ENCODE data around the gene TYW5. TPM values are rescaled to one million over a fixed set of nuclear protein-coding genes. Genes with fewer than 3 reads are reported as not detected.
A peak's percentile ranks its signal among the peaks of the same experiment; 100 is the strongest.

The TYW5 gene
- total RNA-seq, 1 experiment from 2014 or later: 13.5 TPM

DNA sequence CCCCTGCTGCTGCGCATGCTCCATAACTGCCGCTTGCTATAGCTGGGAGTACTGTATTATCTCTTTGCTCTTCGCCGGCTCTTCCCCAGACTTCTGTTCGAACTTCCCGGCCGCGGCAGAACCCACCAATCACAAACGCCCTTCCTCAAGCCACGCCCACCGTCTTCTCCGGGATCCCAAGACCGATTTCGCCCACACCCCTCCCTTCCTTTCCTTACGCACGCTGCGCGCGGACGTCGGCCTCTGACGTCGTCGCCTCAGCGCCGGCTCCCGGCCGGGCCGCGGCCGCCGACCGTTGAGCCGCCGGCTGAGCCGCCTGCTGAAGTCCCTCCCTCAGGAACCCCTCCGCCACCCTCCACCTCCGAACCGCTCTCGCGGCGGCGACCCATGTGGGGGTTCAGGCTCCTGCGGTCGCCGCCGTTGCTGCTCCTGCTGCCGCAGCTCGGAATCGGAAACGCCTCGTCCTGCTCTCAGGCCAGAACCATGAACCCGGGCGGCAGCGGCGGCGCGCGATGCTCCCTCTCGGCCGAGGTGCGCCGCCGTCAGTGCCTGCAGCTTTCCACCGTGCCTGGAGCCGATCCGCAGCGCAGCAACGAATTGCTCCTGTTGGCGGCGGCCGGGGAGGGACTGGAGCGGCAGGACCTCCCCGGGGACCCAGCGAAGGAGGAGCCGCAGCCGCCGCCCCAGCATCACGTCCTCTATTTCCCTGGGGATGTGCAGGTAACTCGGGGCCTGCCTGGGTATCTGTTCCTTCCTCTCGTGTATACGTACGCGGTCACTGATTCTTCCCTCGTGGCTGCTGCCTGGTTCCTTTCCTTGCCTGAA is 44.0 kb downstream of the TYW5 start, which contains the start of gene C2orf69 (continued):
- TF ChIP-seq, protein P1, sequence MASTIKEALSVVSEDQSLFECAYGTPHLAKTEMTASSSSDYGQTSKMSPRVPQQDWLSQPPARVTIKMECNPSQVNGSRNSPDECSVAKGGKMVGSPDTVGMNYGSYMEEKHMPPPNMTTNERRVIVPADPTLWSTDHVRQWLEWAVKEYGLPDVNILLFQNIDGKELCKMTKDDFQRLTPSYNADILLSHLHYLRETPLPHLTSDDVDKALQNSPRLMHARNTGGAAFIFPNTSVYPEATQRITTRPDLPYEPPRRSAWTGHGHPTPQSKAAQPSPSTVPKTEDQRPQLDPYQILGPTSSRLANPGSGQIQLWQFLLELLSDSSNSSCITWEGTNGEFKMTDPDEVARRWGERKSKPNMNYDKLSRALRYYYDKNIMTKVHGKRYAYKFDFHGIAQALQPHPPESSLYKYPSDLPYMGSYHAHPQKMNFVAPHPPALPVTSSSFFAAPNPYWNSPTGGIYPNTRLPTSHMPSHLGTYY (CRISPR knock-in tag; IDR thresholded peaks at IDR 0.05): no peak
- TF ChIP-seq ZNF138 (CRISPR knock-in tag; conservative IDR thresholded peaks at IDR 0.05): 0 out of 2 replicates have a peak, but pooled peaks have one; percentile 41
- TF ChIP-seq TEAD1 (CRISPR knock-in tag; IDR thresholded peaks at IDR 0.05): no peak
- no peak for TF ChIP-seq RELA (CRISPR knock-in tag; IDR thresholded peaks at IDR 0.05; ENCODE audit: borderline replicate concordance)
- no peak for TF ChIP-seq GRHL2 (CRISPR knock-in tag; IDR thresholded peaks at IDR 0.05; ENCODE audit: insufficient replicate concordance, severe bottlenecking)
- no peak for TF ChIP-seq CREB1 (CRISPR knock-in tag; IDR thresholded peaks at IDR 0.05)
- TF ChIP-seq, protein P2, sequence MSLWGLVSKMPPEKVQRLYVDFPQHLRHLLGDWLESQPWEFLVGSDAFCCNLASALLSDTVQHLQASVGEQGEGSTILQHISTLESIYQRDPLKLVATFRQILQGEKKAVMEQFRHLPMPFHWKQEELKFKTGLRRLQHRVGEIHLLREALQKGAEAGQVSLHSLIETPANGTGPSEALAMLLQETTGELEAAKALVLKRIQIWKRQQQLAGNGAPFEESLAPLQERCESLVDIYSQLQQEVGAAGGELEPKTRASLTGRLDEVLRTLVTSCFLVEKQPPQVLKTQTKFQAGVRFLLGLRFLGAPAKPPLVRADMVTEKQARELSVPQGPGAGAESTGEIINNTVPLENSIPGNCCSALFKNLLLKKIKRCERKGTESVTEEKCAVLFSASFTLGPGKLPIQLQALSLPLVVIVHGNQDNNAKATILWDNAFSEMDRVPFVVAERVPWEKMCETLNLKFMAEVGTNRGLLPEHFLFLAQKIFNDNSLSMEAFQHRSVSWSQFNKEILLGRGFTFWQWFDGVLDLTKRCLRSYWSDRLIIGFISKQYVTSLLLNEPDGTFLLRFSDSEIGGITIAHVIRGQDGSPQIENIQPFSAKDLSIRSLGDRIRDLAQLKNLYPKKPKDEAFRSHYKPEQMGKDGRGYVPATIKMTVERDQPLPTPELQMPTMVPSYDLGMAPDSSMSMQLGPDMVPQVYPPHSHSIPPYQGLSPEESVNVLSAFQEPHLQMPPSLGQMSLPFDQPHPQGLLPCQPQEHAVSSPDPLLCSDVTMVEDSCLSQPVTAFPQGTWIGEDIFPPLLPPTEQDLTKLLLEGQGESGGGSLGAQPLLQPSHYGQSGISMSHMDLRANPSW (CRISPR knock-in tag; conservative IDR thresholded peaks at IDR 0.05; ENCODE audit: low read depth): no peak
- TF ChIP-seq PRRX2 (CRISPR knock-in tag; IDR thresholded peaks at IDR 0.05): no peak
- TF ChIP-seq FOXP1 (CRISPR knock-in tag; IDR thresholded peaks at IDR 0.05; ENCODE audit: borderline replicate concordance): no peak
- TF ChIP-seq NFATC4 (CRISPR knock-in tag; IDR thresholded peaks at IDR 0.05): no peak
- TF ChIP-seq, protein P3, sequence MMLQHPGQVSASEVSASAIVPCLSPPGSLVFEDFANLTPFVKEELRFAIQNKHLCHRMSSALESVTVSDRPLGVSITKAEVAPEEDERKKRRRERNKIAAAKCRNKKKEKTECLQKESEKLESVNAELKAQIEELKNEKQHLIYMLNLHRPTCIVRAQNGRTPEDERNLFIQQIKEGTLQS (CRISPR knock-in tag; conservative IDR thresholded peaks at IDR 0.05): no peak
- TF ChIP-seq, protein P4, sequence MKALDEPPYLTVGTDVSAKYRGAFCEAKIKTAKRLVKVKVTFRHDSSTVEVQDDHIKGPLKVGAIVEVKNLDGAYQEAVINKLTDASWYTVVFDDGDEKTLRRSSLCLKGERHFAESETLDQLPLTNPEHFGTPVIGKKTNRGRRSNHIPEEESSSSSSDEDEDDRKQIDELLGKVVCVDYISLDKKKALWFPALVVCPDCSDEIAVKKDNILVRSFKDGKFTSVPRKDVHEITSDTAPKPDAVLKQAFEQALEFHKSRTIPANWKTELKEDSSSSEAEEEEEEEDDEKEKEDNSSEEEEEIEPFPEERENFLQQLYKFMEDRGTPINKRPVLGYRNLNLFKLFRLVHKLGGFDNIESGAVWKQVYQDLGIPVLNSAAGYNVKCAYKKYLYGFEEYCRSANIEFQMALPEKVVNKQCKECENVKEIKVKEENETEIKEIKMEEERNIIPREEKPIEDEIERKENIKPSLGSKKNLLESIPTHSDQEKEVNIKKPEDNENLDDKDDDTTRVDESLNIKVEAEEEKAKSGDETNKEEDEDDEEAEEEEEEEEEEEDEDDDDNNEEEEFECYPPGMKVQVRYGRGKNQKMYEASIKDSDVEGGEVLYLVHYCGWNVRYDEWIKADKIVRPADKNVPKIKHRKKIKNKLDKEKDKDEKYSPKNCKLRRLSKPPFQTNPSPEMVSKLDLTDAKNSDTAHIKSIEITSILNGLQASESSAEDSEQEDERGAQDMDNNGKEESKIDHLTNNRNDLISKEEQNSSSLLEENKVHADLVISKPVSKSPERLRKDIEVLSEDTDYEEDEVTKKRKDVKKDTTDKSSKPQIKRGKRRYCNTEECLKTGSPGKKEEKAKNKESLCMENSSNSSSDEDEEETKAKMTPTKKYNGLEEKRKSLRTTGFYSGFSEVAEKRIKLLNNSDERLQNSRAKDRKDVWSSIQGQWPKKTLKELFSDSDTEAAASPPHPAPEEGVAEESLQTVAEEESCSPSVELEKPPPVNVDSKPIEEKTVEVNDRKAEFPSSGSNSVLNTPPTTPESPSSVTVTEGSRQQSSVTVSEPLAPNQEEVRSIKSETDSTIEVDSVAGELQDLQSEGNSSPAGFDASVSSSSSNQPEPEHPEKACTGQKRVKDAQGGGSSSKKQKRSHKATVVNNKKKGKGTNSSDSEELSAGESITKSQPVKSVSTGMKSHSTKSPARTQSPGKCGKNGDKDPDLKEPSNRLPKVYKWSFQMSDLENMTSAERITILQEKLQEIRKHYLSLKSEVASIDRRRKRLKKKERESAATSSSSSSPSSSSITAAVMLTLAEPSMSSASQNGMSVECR (CRISPR knock-in tag; IDR thresholded peaks at IDR 0.05; ENCODE audit: borderline replicate concordance): no peak
- no peak for TF ChIP-seq HMGA2 (CRISPR knock-in tag; IDR thresholded peaks at IDR 0.05)
- TF ChIP-seq ZBTB21 (CRISPR knock-in tag; IDR thresholded peaks at IDR 0.05; ENCODE audit: borderline replicate concordance): no peak
- TF ChIP-seq, protein P5, sequence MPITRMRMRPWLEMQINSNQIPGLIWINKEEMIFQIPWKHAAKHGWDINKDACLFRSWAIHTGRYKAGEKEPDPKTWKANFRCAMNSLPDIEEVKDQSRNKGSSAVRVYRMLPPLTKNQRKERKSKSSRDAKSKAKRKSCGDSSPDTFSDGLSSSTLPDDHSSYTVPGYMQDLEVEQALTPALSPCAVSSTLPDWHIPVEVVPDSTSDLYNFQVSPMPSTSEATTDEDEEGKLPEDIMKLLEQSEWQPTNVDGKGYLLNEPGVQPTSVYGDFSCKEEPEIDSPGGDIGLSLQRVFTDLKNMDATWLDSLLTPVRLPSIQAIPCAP (CRISPR knock-in tag; IDR thresholded peaks at IDR 0.05): no peak
- no peak for TF ChIP-seq ZNF396 (CRISPR knock-in tag; IDR thresholded peaks at IDR 0.05; ENCODE audit: borderline replicate concordance)
- TF ChIP-seq, protein P6, sequence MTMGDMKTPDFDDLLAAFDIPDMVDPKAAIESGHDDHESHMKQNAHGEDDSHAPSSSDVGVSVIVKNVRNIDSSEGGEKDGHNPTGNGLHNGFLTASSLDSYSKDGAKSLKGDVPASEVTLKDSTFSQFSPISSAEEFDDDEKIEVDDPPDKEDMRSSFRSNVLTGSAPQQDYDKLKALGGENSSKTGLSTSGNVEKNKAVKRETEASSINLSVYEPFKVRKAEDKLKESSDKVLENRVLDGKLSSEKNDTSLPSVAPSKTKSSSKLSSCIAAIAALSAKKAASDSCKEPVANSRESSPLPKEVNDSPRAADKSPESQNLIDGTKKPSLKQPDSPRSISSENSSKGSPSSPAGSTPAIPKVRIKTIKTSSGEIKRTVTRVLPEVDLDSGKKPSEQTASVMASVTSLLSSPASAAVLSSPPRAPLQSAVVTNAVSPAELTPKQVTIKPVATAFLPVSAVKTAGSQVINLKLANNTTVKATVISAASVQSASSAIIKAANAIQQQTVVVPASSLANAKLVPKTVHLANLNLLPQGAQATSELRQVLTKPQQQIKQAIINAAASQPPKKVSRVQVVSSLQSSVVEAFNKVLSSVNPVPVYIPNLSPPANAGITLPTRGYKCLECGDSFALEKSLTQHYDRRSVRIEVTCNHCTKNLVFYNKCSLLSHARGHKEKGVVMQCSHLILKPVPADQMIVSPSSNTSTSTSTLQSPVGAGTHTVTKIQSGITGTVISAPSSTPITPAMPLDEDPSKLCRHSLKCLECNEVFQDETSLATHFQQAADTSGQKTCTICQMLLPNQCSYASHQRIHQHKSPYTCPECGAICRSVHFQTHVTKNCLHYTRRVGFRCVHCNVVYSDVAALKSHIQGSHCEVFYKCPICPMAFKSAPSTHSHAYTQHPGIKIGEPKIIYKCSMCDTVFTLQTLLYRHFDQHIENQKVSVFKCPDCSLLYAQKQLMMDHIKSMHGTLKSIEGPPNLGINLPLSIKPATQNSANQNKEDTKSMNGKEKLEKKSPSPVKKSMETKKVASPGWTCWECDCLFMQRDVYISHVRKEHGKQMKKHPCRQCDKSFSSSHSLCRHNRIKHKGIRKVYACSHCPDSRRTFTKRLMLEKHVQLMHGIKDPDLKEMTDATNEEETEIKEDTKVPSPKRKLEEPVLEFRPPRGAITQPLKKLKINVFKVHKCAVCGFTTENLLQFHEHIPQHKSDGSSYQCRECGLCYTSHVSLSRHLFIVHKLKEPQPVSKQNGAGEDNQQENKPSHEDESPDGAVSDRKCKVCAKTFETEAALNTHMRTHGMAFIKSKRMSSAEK (CRISPR knock-in tag; IDR thresholded peaks at IDR 0.05; ENCODE audit: borderline replicate concordance): no peak
- TF ChIP-seq, protein P7, sequence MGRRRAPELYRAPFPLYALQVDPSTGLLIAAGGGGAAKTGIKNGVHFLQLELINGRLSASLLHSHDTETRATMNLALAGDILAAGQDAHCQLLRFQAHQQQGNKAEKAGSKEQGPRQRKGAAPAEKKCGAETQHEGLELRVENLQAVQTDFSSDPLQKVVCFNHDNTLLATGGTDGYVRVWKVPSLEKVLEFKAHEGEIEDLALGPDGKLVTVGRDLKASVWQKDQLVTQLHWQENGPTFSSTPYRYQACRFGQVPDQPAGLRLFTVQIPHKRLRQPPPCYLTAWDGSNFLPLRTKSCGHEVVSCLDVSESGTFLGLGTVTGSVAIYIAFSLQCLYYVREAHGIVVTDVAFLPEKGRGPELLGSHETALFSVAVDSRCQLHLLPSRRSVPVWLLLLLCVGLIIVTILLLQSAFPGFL (CRISPR knock-in tag; IDR thresholded peaks at IDR 0.05; ENCODE audit: borderline replicate concordance): no peak

Data from WTC11 (cell line).